Measurements from ENCODE around the gene DYNLT1.

DNA sequence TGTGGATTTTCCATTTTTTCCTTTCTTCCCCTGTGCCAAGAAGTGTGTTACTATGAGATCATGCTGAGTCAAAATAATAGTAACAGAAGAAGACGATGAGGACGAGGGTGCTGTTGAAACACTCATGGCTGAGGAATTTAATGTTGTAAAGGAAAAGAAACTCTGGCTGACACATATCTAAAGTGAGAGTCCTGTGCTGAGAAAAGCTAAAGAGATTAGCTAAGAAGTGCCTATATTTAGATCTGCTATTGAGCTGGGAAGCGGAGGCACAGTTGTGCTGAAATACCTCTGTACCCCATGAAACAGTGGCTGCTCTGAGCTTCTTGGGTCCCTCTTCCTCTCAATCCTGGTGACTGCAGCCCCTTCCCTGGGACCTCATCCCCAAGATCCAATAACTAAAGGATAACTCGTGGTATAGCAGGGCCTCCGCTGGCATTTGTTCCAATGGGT, 4.2 kb upstream of the DYNLT1 start:
- TF ChIP-seq EZH2 (IDR thresholded peaks at IDR 0.05; ENCODE audit: low read length, unreplicated experiment) (no peak), EZH2phosphoT487 (IDR thresholded peaks at IDR 0.05; ENCODE audit: borderline replicate concordance, low read length) (no peak)
- TF ChIP-seq, protein P1, sequence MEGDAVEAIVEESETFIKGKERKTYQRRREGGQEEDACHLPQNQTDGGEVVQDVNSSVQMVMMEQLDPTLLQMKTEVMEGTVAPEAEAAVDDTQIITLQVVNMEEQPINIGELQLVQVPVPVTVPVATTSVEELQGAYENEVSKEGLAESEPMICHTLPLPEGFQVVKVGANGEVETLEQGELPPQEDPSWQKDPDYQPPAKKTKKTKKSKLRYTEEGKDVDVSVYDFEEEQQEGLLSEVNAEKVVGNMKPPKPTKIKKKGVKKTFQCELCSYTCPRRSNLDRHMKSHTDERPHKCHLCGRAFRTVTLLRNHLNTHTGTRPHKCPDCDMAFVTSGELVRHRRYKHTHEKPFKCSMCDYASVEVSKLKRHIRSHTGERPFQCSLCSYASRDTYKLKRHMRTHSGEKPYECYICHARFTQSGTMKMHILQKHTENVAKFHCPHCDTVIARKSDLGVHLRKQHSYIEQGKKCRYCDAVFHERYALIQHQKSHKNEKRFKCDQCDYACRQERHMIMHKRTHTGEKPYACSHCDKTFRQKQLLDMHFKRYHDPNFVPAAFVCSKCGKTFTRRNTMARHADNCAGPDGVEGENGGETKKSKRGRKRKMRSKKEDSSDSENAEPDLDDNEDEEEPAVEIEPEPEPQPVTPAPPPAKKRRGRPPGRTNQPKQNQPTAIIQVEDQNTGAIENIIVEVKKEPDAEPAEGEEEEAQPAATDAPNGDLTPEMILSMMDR (conservative IDR thresholded peaks at IDR 0.05; ENCODE audit: low read depth, low read length), result no peak

Data from PC-3 (cell line).